AG04449 (cell line): ENCODE results near the gene ABTB2.

ENCODE experiments used
- CTCF ChIA-PET: fragments of 350-600 bp; formaldehyde crosslinking; extraction: SDS; loops from one replicate; lab custom pipeline; 2021; ENCODE audit warnings: antibody characterized with exemption; lab: Yijun Ruan, JAX
- POLR2A ChIA-PET: fragments of 400-600, 350-600 bp; formaldehyde crosslinking; extraction: SDS; loops from one replicate; lab custom pipeline; 2020; ENCODE audit warnings: antibody characterized with exemption, inconsistent platforms; lab: Yijun Ruan, JAX
- DNase-seq: peaks from one replicate; pipeline ENCODE4 v3.0.0-alpha.2; 2010; ENCODE audit warnings: low read depth, low spot score
- H3K4me3 ChIP-seq: 2 replicates; pipeline ENCODE4 v1.5.1; 2011; ENCODE audit warnings: low read depth, mild to moderate bottlenecking, control low read depth, low read length
- CTCF ChIP-seq: IDR thresholded peaks from one replicate; pipeline ENCODE4 v1.5.1; 2011; ENCODE audit warnings: mild to moderate bottlenecking, moderate library complexity, low read length, control low read depth, inconsistent platforms; ENCODE audit not compliant: insufficient read depth; ENCODE audit errors: missing control alignments

Gene ABTB2

GRCh38 chr11:34143048-34143447 is 214.8 kb downstream of the ABTB2 start:
- ChIA-PET POLR2A (no interaction called here), CTCF (interaction anchor here (0.9 to 1.5 kb wide), 2 partner anchors 33 to 146 kb away, joined by 3 to 4 read pairs; no protein-coding TSS in a partner anchor)
- no peak for DNase-seq
- TF ChIP-seq CTCF = no peak
- H3K4me3 ChIP-seq = no peak overlapping the region

- ChIA-PET POLR2A (interaction anchor here (0.7 kb wide), 1 partner anchor 9 kb away, joined by 3 read pairs; no protein-coding TSS in a partner anchor), CTCF (interaction anchor here (1.3 to 3.1 kb wide), 2 partner anchors 11 to 35 kb away, joined by 8 to 12 read pairs; no protein-coding TSS in a partner anchor)
- no peak overlapping the region for H3K4me3 ChIP-seq
- DNase-seq = no peak
- TF ChIP-seq CTCF = no peak
Measured at GRCh38 chr11:34140149-34140548, 217.7 kb downstream of the ABTB2 start.

- ChIA-PET CTCF (interaction anchor here (3.1 kb wide), 1 partner anchor 11 kb away, joined by 12 read pairs; no protein-coding TSS in a partner anchor), POLR2A (no interaction called here)
Measured at GRCh38 chr11:34139346-34139745, 218.5 kb downstream of the ABTB2 start.

GRCh38 chr11:34136420-34136819 is 221.4 kb downstream of the ABTB2 start:
- POLR2A ChIA-PET = interaction anchor here (0.6 kb wide), 1 partner anchor 55 kb away, joined by 3 read pairs; no protein-coding TSS in a partner anchor
- no peak overlapping the region for H3K4me3 ChIP-seq
- CTCF ChIA-PET = interaction anchor here (1.2 to 1.5 kb wide), 2 partner anchors 140 to 229 kb away, joined by 3 read pairs; no protein-coding TSS in a partner anchor
- TF ChIP-seq CTCF = no peak
- no peak for DNase-seq

More at GRCh38 chr11:34139346-34139745, 218.5 kb downstream of the ABTB2 start:
- no peak overlapping the region for H3K4me3 ChIP-seq
- TF ChIP-seq CTCF = no peak
- no peak for DNase-seq

GRCh38 chr11:34135439-34135838 is 222.4 kb downstream of the ABTB2 start:
- CTCF ChIA-PET = interaction anchor here (0.8 to 2.0 kb wide), 3 partner anchors 13 to 139 kb away, joined by 3 to 7 read pairs (median 3); no protein-coding TSS in a partner anchor
- POLR2A ChIA-PET = no interaction called here

More at GRCh38 chr11:34135439-34135838, 222.4 kb downstream of the ABTB2 start:
- no peak for DNase-seq
- no peak for TF ChIP-seq CTCF
- no peak overlapping the region for H3K4me3 ChIP-seq
